IMR-90 (cell line): ENCODE measurements around the gene NUFIP1. TPM values are rescaled to one million over a fixed set of nuclear protein-coding genes. Genes with fewer than 3 reads are reported as not detected.

Experiments
- ATAC-seq: fragments of 200-7000 bp; cut with Tn5 transposase; 2 replicates; pipeline ENCODE4 v1.9.1; 2020; ENCODE audit warnings: low read depth, mild to moderate bottlenecking, moderate library complexity
- BruUV-seq: library from RNA; stranded (reverse); fragments of 400-500 nt; replicated peaks from 2 replicates; lab custom pipeline; 2021; lab: Mats Ljungman, UMichigan
- CTCF ChIA-PET: fragments of 300-600 bp; formaldehyde crosslinking; extraction: SDS; loops from one replicate; lab custom pipeline; 2021; ENCODE audit warnings: antibody characterized with exemption; lab: Yijun Ruan, JAX
- POLR2A ChIA-PET: fragments of 300-600 bp; sonication (Branson Sonifier 250); formaldehyde crosslinking; loops from one replicate; lab custom pipeline; 2022; ENCODE audit warnings: antibody characterized with exemption; ENCODE audit not compliant: unreplicated experiment; lab: Charles Lee
- DNase-seq: peaks from one replicate; pipeline ENCODE4 v3.0.0; 2013
- H2AFZ ChIP-seq: replicated peaks from 2 replicates; pipeline ENCODE3; 2013; ENCODE audit warnings: low read length, mild to moderate bottlenecking; ENCODE audit not compliant: poor library complexity
- H2AK5ac ChIP-seq: 2 replicates; pipeline ENCODE4 v1.6.1; 2013; ENCODE audit warnings: low read depth, low read length, inconsistent platforms
- H2AK9ac ChIP-seq: replicated peaks from 2 replicates; pipeline ENCODE3; 2013; ENCODE audit warnings: mild to moderate bottlenecking, low read depth, low read length, moderate library complexity; ENCODE audit not compliant: poor library complexity
- H2BK120ac ChIP-seq: 2 replicates; pipeline ENCODE4 v1.6.1; 2013; ENCODE audit warnings: low read depth, low read length, inconsistent platforms
- H2BK15ac ChIP-seq: 3 replicates; pipeline ENCODE4 v1.6.1; 2013; ENCODE audit warnings: low read depth, low read length, inconsistent platforms
- H2BK20ac ChIP-seq: 2 replicates; pipeline ENCODE4 v1.6.1; 2013; ENCODE audit warnings: low read depth, mild to moderate bottlenecking, inconsistent platforms, low read length, moderate library complexity
- H2BK5ac ChIP-seq: 2 replicates; pipeline ENCODE4 v1.6.1; 2013; ENCODE audit warnings: mild to moderate bottlenecking, low read depth, low read length, inconsistent platforms; ENCODE audit not compliant: poor library complexity, severe bottlenecking
- H3K14ac ChIP-seq: replicated peaks from 2 replicates; pipeline ENCODE4 v1.6.1; 2013; ENCODE audit warnings: low read depth, low read length, inconsistent platforms
- H3K18ac ChIP-seq: 2 replicates; pipeline ENCODE4 v1.6.1; 2013; ENCODE audit warnings: low read depth, low read length, control low read depth
- H3K23ac ChIP-seq: 2 replicates; pipeline ENCODE4 v1.6.1; 2013; ENCODE audit warnings: low read depth, low read length, inconsistent platforms
- H3K27ac ChIP-seq: 2 replicates; pipeline ENCODE4 v1.5.1; 2013; ENCODE audit warnings: mild to moderate bottlenecking, control low read depth, low read length; ENCODE audit not compliant: insufficient read depth
- H3K27me3 ChIP-seq: 2 replicates; pipeline ENCODE4 v1.6.1; 2013; ENCODE audit warnings: low read length; ENCODE audit not compliant: control insufficient read depth, insufficient read depth
- H3K36me3 ChIP-seq: 2 replicates; pipeline ENCODE4 v1.6.1; 2013; ENCODE audit warnings: low read length, mixed read lengths; ENCODE audit not compliant: control insufficient read depth, insufficient read depth
- H3K4ac ChIP-seq: 2 replicates; pipeline ENCODE4 v1.6.1; 2013; ENCODE audit warnings: low read depth, low read length, inconsistent platforms
- H3K4me1 ChIP-seq: 2 replicates; pipeline ENCODE4 v1.6.1; 2013; ENCODE audit warnings: low read length, mixed read lengths; ENCODE audit not compliant: control insufficient read depth, insufficient read depth
- H3K4me2 ChIP-seq: 2 replicates; pipeline ENCODE4 v1.6.1; 2013; ENCODE audit warnings: low read depth, mild to moderate bottlenecking, control low read depth, low read length, moderate library complexity
- H3K4me3 ChIP-seq: 2 replicates; pipeline ENCODE4 v1.5.1; 2013; ENCODE audit warnings: low read depth, mild to moderate bottlenecking, control low read depth, low read length, moderate library complexity; ENCODE audit not compliant: insufficient read depth
- H3K56ac ChIP-seq: 2 replicates; pipeline ENCODE4 v1.6.1; 2013; ENCODE audit warnings: low read length, inconsistent platforms; ENCODE audit not compliant: insufficient read depth; ENCODE audit errors: extremely low read depth
- H3K79me1 ChIP-seq, 2 experiments: 2 replicates each; pipeline ENCODE4 v1.6.1; 2013; ENCODE audit warnings: low read length in 2 of 2, inconsistent platforms in 1 of 2, low read depth in 1 of 2
- H3K9ac ChIP-seq: 2 replicates; pipeline ENCODE4 v1.6.1; 2013; ENCODE audit warnings: low read depth, low read length, control low read depth
- H3K9me1 ChIP-seq: 2 replicates; pipeline ENCODE4 v1.6.1; 2013; ENCODE audit warnings: low read length, inconsistent platforms; ENCODE audit not compliant: insufficient read depth
- H3K9me3 ChIP-seq: 2 replicates; pipeline ENCODE4 v1.6.1; 2013; ENCODE audit warnings: low read length; ENCODE audit not compliant: control insufficient read depth, insufficient read depth
- H4K20me1 ChIP-seq: 2 replicates; pipeline ENCODE4 v1.6.1; 2013; ENCODE audit warnings: low read length, inconsistent platforms; ENCODE audit not compliant: insufficient read depth
- H4K5ac ChIP-seq: 2 replicates; pipeline ENCODE4 v1.6.1; 2013; ENCODE audit warnings: mild to moderate bottlenecking, low read depth, low read length, control low read depth
- H4K8ac ChIP-seq, 2 experiments: 2 replicates each; pipeline ENCODE4 v1.6.1; 2013; ENCODE audit warnings: low read depth in 2 of 2, low read length in 2 of 2, control low read depth in 1 of 2, inconsistent platforms in 1 of 2
- H4K91ac ChIP-seq: 2 replicates; pipeline ENCODE4 v1.6.1; 2013; ENCODE audit warnings: low read depth, low read length, inconsistent platforms; ENCODE audit not compliant: insufficient read depth
- BHLHE40 ChIP-seq: fragments of 150-350 bp; IDR thresholded peaks from 2 replicates; pipeline ENCODE4 v1.6.1; 2016; ENCODE audit warnings: mild to moderate bottlenecking, low read depth, low read length
- CEBPB ChIP-seq: IDR thresholded peaks from 2 replicates; pipeline ENCODE4 v1.6.1; 2012; ENCODE audit warnings: low read depth, low read length, improper control_type of control experiment
- ELK1 ChIP-seq: fragments of 150-350 bp; IDR thresholded peaks from 2 replicates; pipeline ENCODE4 v1.6.1; 2016; ENCODE audit warnings: low read depth, mild to moderate bottlenecking, low read length, moderate library complexity, borderline replicate concordance
- FOS ChIP-seq: fragments of 150-350 bp; IDR thresholded peaks from 2 replicates; pipeline ENCODE4 v1.6.1; 2016; ENCODE audit warnings: low read depth, low read length
- MAFK ChIP-seq: IDR thresholded peaks from 2 replicates; pipeline ENCODE4 v1.6.1; 2012; ENCODE audit warnings: low read depth, low read length, improper control_type of control experiment
- MXI1 ChIP-seq: IDR thresholded peaks from 2 replicates; pipeline ENCODE4 v1.6.1; 2012; ENCODE audit warnings: low read depth, mild to moderate bottlenecking, low read length, moderate library complexity, borderline replicate concordance
- POLR2A ChIP-seq: IDR thresholded peaks from 2 replicates; pipeline ENCODE4 v1.6.1; 2012; ENCODE audit warnings: mild to moderate bottlenecking, low read depth, low read length
- SMC3 ChIP-seq: fragments of 150-350 bp; IDR thresholded peaks from 2 replicates; pipeline ENCODE4 v1.6.1; 2016; ENCODE audit warnings: low read depth, mild to moderate bottlenecking, antibody characterized with exemption, low read length, moderate library complexity
- WGBS, 2 experiments: methylation state at CpG; one replicate each; pipeline versions ENCODE4 v1.1.5 to v1.1.7; 2013; ENCODE audit warnings: missing lambda C conversion rate in 2 of 2; ENCODE audit not compliant: insufficient read length in 1 of 2; ENCODE audit errors: extremely low coverage in 2 of 2; 5-methylcytosine and 5-hydroxymethylcytosine counted together
- dilution Hi-C: fragments of 300-500 bp; cut with HindIII; formaldehyde crosslinking; loops from one replicate; pipeline ENCODE4 v1.14.3; 2018; ENCODE audit warnings: low sequenced_read_pairs; ENCODE audit not compliant: unreplicated experiment
- in situ Hi-C: fragments of 300-500 bp; cut with MboI; formaldehyde crosslinking; loops from 3 replicates; pipeline ENCODE4 v1.14.3; 2019; ENCODE audit warnings: low sequenced_read_pairs, inconsistent platforms, mixed read lengths
- intact Hi-C: fragments of 100-400 bp; cut with micrococcal nuclease; formaldehyde crosslinking; loops from 2 replicates; pipeline ENCODE4 v1.10.0; 2022
- polyA plus RNA-seq, 3 experiments: library from polyadenylated mRNA; depleted of rRNA; stranded (reverse); fragments of >200 nt; gene quantifications; 2 replicates each; pipeline ENCODE4 v1.2.3, GENCODE V29; 2012; ENCODE audit warnings: low replicate concordance in 1 of 3
- total RNA-seq: library from RNA; depleted of rRNA; stranded (reverse); fragments of >200 nt; gene quantifications from 2 replicates; pipeline ENCODE4 v1.2.3, GENCODE V29; 2012

NUFIP1 gene
- total and polyA plus RNA-seq, 2 of the 4 experiments (the other 2 are of a cell fraction) = 1.4 to 2.3 TPM

- no peak overlapping the region for H3K4me3 ChIP-seq
- no peak overlapping the region for H3K56ac ChIP-seq
- intact Hi-C loops (no loop called here), dilution Hi-C loops (no loop called here), in situ Hi-C loops (no loop called here)
- no peaks in the 10 kb centered on the region for H3K9me3 ChIP-seq
- no peak overlapping the region for H2BK120ac ChIP-seq
- CTCF ChIA-PET = interaction anchor here (0.7 kb wide), 1 partner anchor 94 kb away, joined by 4 read pairs; no protein-coding TSS in a partner anchor
- no peak overlapping the region for H3K27ac ChIP-seq
- H2AK5ac ChIP-seq = no peak overlapping the region
- H3K14ac ChIP-seq = no peak overlapping the region
- H2AFZ ChIP-seq = no peak overlapping the region
- no peak overlapping the region for H2BK5ac ChIP-seq
- BruUV-seq = no TSS peak
- H3K79me1 ChIP-seq = no peaks in the 10 kb centered on the region; a peak in 1 of 4 replicates
- H2AK9ac ChIP-seq = no peak overlapping the region
- peaks cover 6% of the 10 kb centered on the region; the same call in 1 of the 2 replicates for H3K4me1 ChIP-seq
- no peak for ATAC-seq
- peaks cover 9% of the 10 kb centered on the region for H3K9me1 ChIP-seq
- H3K27me3 ChIP-seq = no peaks in the 10 kb centered on the region
- H3K4me2 ChIP-seq = no peak overlapping the region
- no peaks in the 10 kb centered on the region for H4K20me1 ChIP-seq
- H4K8ac ChIP-seq = no peak overlapping the region
- H3K36me3 ChIP-seq = no peaks in the 10 kb centered on the region
- WGBS, 2 experiments = no CpG with 5 or more reads among the region's 1 CpG
- no peak for TF ChIP-seq CEBPB
- TF ChIP-seq FOS = no peak
- TF ChIP-seq BHLHE40 = no peak
- TF ChIP-seq MXI1 = no peak
- TF ChIP-seq ELK1 = no peak
- TF ChIP-seq POLR2A = no peak
- no peak for TF ChIP-seq MAFK
- TF ChIP-seq SMC3 = no peak
- H4K5ac ChIP-seq = no peak overlapping the region
- no peak overlapping the region for H2BK20ac ChIP-seq
- H3K18ac ChIP-seq = no peak overlapping the region
- POLR2A ChIA-PET = no interaction called here
- no peak overlapping the region for H3K23ac ChIP-seq
- no peak for DNase-seq
- no peak overlapping the region for H2BK15ac ChIP-seq
- no peak overlapping the region for H4K91ac ChIP-seq
- no peak overlapping the region for H3K4ac ChIP-seq
- no peak overlapping the region for H3K9ac ChIP-seq
These were observed 53.0 kb downstream of the NUFIP1 start for GRCh38 chr13:44936246-44936645.
